H9 (cell line): Measurements from ENCODE around the gene RTTN. TPM values are rescaled to one million over a fixed set of nuclear protein-coding genes. Genes with fewer than 3 reads are reported as not detected.

Experiments used
- DNase-seq: peaks from one replicate; pipeline ENCODE4 v3.0.0-alpha.2; 2017
- H2AFZ ChIP-seq: one replicate; pipeline ENCODE4 v1.6.1; 2013; ENCODE audit warnings: mild to moderate bottlenecking, low read length, control low read depth, moderate library complexity
- H2AK5ac ChIP-seq: 2 replicates; pipeline ENCODE4 v1.6.1; 2013; ENCODE audit warnings: low read length, control low read depth, mixed read lengths; ENCODE audit not compliant: insufficient read length
- H2BK120ac ChIP-seq: one replicate; pipeline ENCODE4 v1.6.1; 2013; ENCODE audit warnings: low read depth, mild to moderate bottlenecking, low read length, control low read depth, inconsistent platforms; ENCODE audit not compliant: poor library complexity, severe bottlenecking
- H2BK12ac ChIP-seq: 2 replicates; pipeline ENCODE4 v1.6.1; 2013; ENCODE audit warnings: low read length, control low read depth, mixed read lengths, low read depth; ENCODE audit not compliant: insufficient read length
- H2BK15ac ChIP-seq: 2 replicates; pipeline ENCODE4 v1.6.1; 2013; ENCODE audit warnings: low read depth, low read length, control low read depth
- H2BK20ac ChIP-seq: one replicate; pipeline ENCODE4 v1.6.1; 2013; ENCODE audit warnings: low read depth, mild to moderate bottlenecking, low read length, control low read depth, inconsistent platforms; ENCODE audit not compliant: poor library complexity, severe bottlenecking
- H2BK5ac ChIP-seq: 2 replicates; pipeline ENCODE4 v1.6.1; 2013; ENCODE audit warnings: low read length, control low read depth, mixed read lengths; ENCODE audit not compliant: insufficient read length
- H3K14ac ChIP-seq: 2 replicates; pipeline ENCODE4 v1.6.1; 2013; ENCODE audit warnings: low read length, control low read depth; ENCODE audit not compliant: insufficient read depth
- H3K18ac ChIP-seq: 2 replicates; pipeline ENCODE4 v1.6.1; 2013; ENCODE audit warnings: low read depth, mild to moderate bottlenecking, mixed read lengths, low read length, control low read depth; ENCODE audit not compliant: insufficient read length
- H3K23ac ChIP-seq: 2 replicates; pipeline ENCODE4 v1.6.1; 2013; ENCODE audit warnings: low read length, control low read depth, mixed read lengths, low read depth; ENCODE audit not compliant: insufficient read length
- H3K23me2 ChIP-seq: 2 replicates; pipeline ENCODE4 v1.6.1; 2013; ENCODE audit warnings: low read depth, mild to moderate bottlenecking, mixed read lengths, low read length, control low read depth; ENCODE audit not compliant: insufficient read length, poor library complexity, severe bottlenecking
- H3K27ac ChIP-seq: 2 replicates; pipeline ENCODE4 v1.5.1; 2013; ENCODE audit warnings: low read length, control low read depth, mixed read lengths, low read depth; ENCODE audit not compliant: insufficient read length
- H3K27me3 ChIP-seq: 2 replicates; pipeline ENCODE4 v1.6.1; 2013; ENCODE audit warnings: low read length, control low read depth, inconsistent platforms; ENCODE audit not compliant: insufficient read depth
- H3K4ac ChIP-seq: 2 replicates; pipeline ENCODE4 v1.6.1; 2013; ENCODE audit warnings: low read depth, mild to moderate bottlenecking, control low read depth, inconsistent platforms, low read length, moderate library complexity
- H3K4me1 ChIP-seq: 2 replicates; pipeline ENCODE4 v1.6.1; 2013; ENCODE audit warnings: low read length, control low read depth, inconsistent platforms; ENCODE audit not compliant: insufficient read depth
- H3K4me2 ChIP-seq: 2 replicates; pipeline ENCODE4 v1.6.1; 2013; ENCODE audit warnings: low read length, control low read depth, mixed read lengths; ENCODE audit not compliant: insufficient read length, insufficient read depth
- H3K56ac ChIP-seq: 2 replicates; pipeline ENCODE4 v1.6.1; 2013; ENCODE audit warnings: low read depth, mild to moderate bottlenecking, mixed read lengths, low read length, control low read depth; ENCODE audit not compliant: insufficient read length
- H3K79me1 ChIP-seq: 2 replicates; pipeline ENCODE4 v1.6.1; 2013; ENCODE audit warnings: low read depth, mild to moderate bottlenecking, moderate library complexity, low read length, control low read depth, inconsistent platforms; ENCODE audit not compliant: insufficient read depth, poor library complexity, severe bottlenecking
- H3K79me2 ChIP-seq: 2 replicates; pipeline ENCODE4 v1.6.1; 2013; ENCODE audit warnings: low read length, control low read depth, inconsistent platforms; ENCODE audit not compliant: insufficient read depth
- H3K9ac ChIP-seq: 2 replicates; pipeline ENCODE4 v1.6.1; 2013; ENCODE audit warnings: low read length, control low read depth, mixed read lengths; ENCODE audit not compliant: insufficient read length; ENCODE audit errors: extremely low read depth
- H3K9me3 ChIP-seq: one replicate; pipeline ENCODE4 v1.6.1; 2013; ENCODE audit warnings: low read depth, low read length, inconsistent platforms; ENCODE audit not compliant: control insufficient read depth
- H3T11ph ChIP-seq: one replicate; pipeline ENCODE4 v1.6.1; 2013; ENCODE audit warnings: mild to moderate bottlenecking, low read length, control low read depth, inconsistent platforms
- H4K20me1 ChIP-seq: one replicate; pipeline ENCODE4 v1.6.1; 2013; ENCODE audit not compliant: control insufficient read depth, insufficient read length, insufficient read depth
- H4K5ac ChIP-seq: 2 replicates; pipeline ENCODE4 v1.6.1; 2013; ENCODE audit warnings: low read depth, mild to moderate bottlenecking, mixed read lengths, low read length, control low read depth; ENCODE audit not compliant: insufficient read length
- H4K8ac ChIP-seq: replicated peaks from 2 replicates; pipeline ENCODE4 v1.6.1; 2013; ENCODE audit warnings: low read length, control low read depth, mixed read lengths, low read depth; ENCODE audit not compliant: insufficient read length
- H4K91ac ChIP-seq: 2 replicates; pipeline ENCODE4 v1.6.1; 2013; ENCODE audit warnings: low read depth, mild to moderate bottlenecking, moderate library complexity, mixed read lengths, low read length, control low read depth; ENCODE audit not compliant: insufficient read length
- H3K27ac Mint-ChIP-seq, 3 experiments: 2 replicates in 2 of 3; 3 replicates in 1 of 3; pipeline ENCODE4 v1.8.0; 2020 to 2021; ENCODE audit warnings: mixed read lengths in 3 of 3, mild to moderate bottlenecking in 1 of 3, moderate library complexity in 1 of 3
- H3K27me3 Mint-ChIP-seq: 2 replicates; pipeline ENCODE4 v1.8.0; 2021; ENCODE audit warnings: low read depth, mild to moderate bottlenecking, moderate library complexity, mixed read lengths
- H3K36me3 Mint-ChIP-seq, 3 experiments: 2 replicates in 2 of 3; 3 replicates in 1 of 3; pipeline ENCODE4 v1.8.0; 2020 to 2021; ENCODE audit warnings: low read depth in 3 of 3, mixed read lengths in 3 of 3; ENCODE audit not compliant: insufficient read depth in 1 of 3
- H3K4me1 Mint-ChIP-seq, 2 experiments: 2 replicates each; pipeline ENCODE4 v1.8.0; 2020; ENCODE audit warnings: mixed read lengths in 2 of 2
- H3K4me3 Mint-ChIP-seq, 2 experiments: 2 replicates in 1 of 2; 3 replicates in 1 of 2; pipeline ENCODE4 v1.8.0; 2020 to 2021; ENCODE audit warnings: mild to moderate bottlenecking in 2 of 2, mixed read lengths in 2 of 2, moderate library complexity in 1 of 2
- H3K9me3 Mint-ChIP-seq, 2 experiments: 2 replicates in 1 of 2; 3 replicates in 1 of 2; pipeline ENCODE4 v1.8.0; 2020; ENCODE audit warnings: mild to moderate bottlenecking in 2 of 2, mixed read lengths in 2 of 2, moderate library complexity in 1 of 2
- WGBS: extraction: QIAGEN DNeasy Blood & Tissue Kit; methylation state at CpG from one replicate; pipeline ENCODE4 v1.1.7; 2013; ENCODE audit warnings: missing lambda C conversion rate, low lambda C conversion rate, mixed read lengths; ENCODE audit not compliant: insufficient read length; ENCODE audit errors: extremely low coverage; 5-methylcytosine and 5-hydroxymethylcytosine counted together
- total RNA-seq: library from RNA; stranded (reverse); gene quantifications from 2 replicates; pipeline ENCODE4 v1.2.1, GENCODE V29; 2021
- TF ChIP-seq, protein P1 (sequence below): fragments of 200-600 bp; sonication (generic); conservative IDR thresholded peaks from 3 replicates; pipeline ENCODE4 v1.8.0; 2021; ENCODE audit warnings: antibody characterized with exemption, mild to moderate bottlenecking

RTTN gene
- total RNA-seq, 1 experiment from 2014 or later = 17.6 TPM

DNA sequence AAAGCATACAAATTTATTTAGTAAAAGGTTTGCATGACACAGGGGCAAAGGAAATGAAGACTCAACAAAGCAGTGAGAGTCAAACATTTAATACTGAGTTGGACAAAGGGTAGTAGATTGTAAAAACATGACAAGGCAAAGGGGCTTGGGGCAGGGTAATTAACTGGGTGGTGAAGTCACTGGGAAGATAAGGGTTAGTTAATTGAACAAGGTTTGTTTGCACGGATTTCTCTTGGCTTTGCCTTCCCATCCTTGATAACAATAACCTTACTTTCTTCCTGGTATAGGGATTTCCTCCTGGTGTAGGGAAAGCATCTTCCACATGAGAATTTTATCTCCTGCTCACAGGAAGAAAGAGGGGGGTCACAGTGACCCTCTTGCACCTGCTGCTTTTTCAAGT lies 26.8 kb upstream of the RTTN start:
- Histone ChIP-seq H4K20me1 (no peaks in the 10 kb centered on the region), H3K27ac (no peak overlapping the region), H4K5ac (no peak overlapping the region), H3K4me1 (peaks cover 4% of the 10 kb centered on the region; the same call in 1 of the 2 replicates), H3K79me2 (no peaks in the 10 kb centered on the region), H3K14ac (no peak overlapping the region), H2AFZ (no peak overlapping the region), H3K9ac (no peak overlapping the region), H3K23me2 (no peaks in the 10 kb centered on the region), H2BK5ac (no peak overlapping the region), H3T11ph (no peak overlapping the region), H2BK12ac (no peak overlapping the region), H3K18ac (no peak overlapping the region), H4K8ac (no peak overlapping the region), H3K9me3 (peaks cover 3% of the 10 kb centered on the region), H3K27me3 (no peaks in the 10 kb centered on the region), H3K23ac (no peak overlapping the region), H2BK15ac (no peak overlapping the region), H2BK20ac (no peak overlapping the region), H2AK5ac (no peak overlapping the region), H3K4ac (no peak overlapping the region), H2BK120ac (no peak overlapping the region), H3K56ac (no peak overlapping the region), H3K79me1 (no peaks in the 10 kb centered on the region), H3K4me2 (no peak overlapping the region), H4K91ac (no peak overlapping the region)
- Mint-ChIP-seq H3K27me3 (no peaks in the 10 kb centered on the region; the same call in 1 of the 2 replicates), H3K9me3 (peaks cover 8 to 15% of the 10 kb centered on the region in 2 experiments), H3K4me3 (no peak overlapping the region), H3K4me1 (peaks cover 3 to 7% of the 10 kb centered on the region in 2 experiments; a peak in 3 of 4 replicates), H3K36me3 (peaks cover 0 to 11% (median 0%) of the 10 kb centered on the region in 3 experiments; a peak in 4 of 7 replicates), H3K27ac (no peak overlapping the region)
- DNase-seq = no peak
- WGBS = no CpG with 5 or more reads among the region's 1 CpG
- TF ChIP-seq, protein P1, sequence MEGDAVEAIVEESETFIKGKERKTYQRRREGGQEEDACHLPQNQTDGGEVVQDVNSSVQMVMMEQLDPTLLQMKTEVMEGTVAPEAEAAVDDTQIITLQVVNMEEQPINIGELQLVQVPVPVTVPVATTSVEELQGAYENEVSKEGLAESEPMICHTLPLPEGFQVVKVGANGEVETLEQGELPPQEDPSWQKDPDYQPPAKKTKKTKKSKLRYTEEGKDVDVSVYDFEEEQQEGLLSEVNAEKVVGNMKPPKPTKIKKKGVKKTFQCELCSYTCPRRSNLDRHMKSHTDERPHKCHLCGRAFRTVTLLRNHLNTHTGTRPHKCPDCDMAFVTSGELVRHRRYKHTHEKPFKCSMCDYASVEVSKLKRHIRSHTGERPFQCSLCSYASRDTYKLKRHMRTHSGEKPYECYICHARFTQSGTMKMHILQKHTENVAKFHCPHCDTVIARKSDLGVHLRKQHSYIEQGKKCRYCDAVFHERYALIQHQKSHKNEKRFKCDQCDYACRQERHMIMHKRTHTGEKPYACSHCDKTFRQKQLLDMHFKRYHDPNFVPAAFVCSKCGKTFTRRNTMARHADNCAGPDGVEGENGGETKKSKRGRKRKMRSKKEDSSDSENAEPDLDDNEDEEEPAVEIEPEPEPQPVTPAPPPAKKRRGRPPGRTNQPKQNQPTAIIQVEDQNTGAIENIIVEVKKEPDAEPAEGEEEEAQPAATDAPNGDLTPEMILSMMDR = no peak
